ENCODE results near the gene RGL4.

RGL4 gene

DNA sequence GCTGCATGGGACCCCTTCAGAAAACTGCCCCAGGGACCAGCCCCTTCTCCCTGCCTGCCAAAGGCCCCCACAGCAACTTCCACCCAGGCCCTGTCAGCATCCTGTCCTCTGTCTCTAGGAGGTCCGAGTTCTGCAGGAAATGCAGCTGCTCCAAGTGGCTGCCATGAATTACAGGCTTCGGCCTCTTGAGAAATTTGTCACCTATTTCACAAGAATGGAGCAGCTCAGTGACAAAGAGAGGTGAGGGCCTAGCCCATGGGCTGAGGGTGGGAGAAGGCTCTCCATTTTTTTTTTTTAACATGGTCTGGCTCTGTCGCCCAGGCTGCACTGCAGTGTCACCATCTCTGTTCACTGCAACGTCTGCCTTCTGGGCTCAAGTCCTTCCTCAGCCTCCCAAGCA lies 7.3 kb downstream of the RGL4 start:
- Histone ChIP-seq H3K9me3 (no peaks in the 10 kb centered on the region), H3K4me1 (ENCODE audit: control insufficient read depth in 1 of 2, insufficient read depth in 1 of 2, low read depth in 1 of 2, low read length in 1 of 2) (peaks cover 58% of the 10 kb centered on the region in 2 experiments), H3K27me3 (no peaks in the 10 kb centered on the region), H3K27ac (peak overlapping the region; percentile 98), H3K4me3 (ENCODE audit: low read depth in 1 of 2, low read length in 1 of 2) (peak overlapping the region; percentile 70 to 92), H3K36me3 (peaks cover 59% of the 10 kb centered on the region)
- TF ChIP-seq, protein P1, sequence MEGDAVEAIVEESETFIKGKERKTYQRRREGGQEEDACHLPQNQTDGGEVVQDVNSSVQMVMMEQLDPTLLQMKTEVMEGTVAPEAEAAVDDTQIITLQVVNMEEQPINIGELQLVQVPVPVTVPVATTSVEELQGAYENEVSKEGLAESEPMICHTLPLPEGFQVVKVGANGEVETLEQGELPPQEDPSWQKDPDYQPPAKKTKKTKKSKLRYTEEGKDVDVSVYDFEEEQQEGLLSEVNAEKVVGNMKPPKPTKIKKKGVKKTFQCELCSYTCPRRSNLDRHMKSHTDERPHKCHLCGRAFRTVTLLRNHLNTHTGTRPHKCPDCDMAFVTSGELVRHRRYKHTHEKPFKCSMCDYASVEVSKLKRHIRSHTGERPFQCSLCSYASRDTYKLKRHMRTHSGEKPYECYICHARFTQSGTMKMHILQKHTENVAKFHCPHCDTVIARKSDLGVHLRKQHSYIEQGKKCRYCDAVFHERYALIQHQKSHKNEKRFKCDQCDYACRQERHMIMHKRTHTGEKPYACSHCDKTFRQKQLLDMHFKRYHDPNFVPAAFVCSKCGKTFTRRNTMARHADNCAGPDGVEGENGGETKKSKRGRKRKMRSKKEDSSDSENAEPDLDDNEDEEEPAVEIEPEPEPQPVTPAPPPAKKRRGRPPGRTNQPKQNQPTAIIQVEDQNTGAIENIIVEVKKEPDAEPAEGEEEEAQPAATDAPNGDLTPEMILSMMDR (IDR thresholded peaks at IDR 0.05) = no peak

DNA sequence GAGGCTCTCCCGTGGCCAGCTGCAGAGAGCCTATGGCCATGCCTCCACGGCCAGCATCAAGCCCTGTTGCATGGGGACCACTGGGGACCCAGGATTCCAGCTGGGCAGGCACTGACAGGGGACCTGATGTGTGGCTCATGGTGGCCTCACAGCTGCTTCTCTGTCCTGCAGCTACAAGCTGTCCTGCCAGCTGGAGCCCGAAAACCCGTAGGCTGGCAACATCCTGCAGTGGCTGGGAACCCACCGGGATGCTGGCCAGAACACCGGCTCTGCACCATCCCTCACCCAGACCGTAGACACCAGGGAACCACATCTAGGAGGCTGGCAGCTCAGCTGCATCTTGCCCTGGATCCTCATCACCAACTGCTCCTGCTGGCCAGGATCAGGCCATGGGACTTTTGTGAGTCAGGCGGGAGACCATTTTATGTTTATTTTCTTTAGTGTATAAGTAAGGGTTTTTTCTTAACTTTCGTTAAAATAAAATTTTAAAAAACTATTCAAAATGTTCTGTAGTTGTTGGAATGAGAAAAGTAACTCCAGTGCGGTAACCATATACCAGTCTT lies 7.9 kb downstream of the RGL4 start:
- Histone ChIP-seq H3K4me3 (ENCODE audit: low read depth in 1 of 2, low read length in 1 of 2) (peak overlapping the region; percentile 70 to 92), H3K9me3 (no peaks in the 10 kb centered on the region), H3K27me3 (no peaks in the 10 kb centered on the region), H3K27ac (peak overlapping the region; percentile 98), H3K36me3 (peaks cover 59% of the 10 kb centered on the region), H3K4me1 (ENCODE audit: control insufficient read depth in 1 of 2, insufficient read depth in 1 of 2, low read depth in 1 of 2, low read length in 1 of 2) (peaks cover 55 to 57% of the 10 kb centered on the region in 2 experiments)
- TF ChIP-seq, protein P1 (IDR thresholded peaks at IDR 0.05) = no peak

DNA sequence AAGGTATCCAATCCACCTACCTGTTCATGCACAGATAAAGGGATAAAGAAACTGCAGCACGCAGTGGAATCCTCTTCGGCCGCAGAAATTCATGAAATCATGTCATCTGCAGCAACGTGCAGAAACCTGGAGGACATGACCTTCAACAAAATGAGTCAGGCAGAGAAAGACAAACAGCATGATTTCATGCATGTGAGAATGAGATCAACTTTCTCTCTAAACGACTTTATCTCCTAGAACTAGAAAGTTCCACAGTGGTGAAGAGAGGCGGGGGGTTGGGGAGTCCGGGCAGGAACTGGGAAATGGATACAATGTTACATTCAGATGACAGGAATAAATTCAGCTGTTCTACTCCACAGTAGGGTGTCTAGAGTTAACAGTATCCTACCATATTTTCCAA lies 9.9 kb downstream of the RGL4 start:
- Histone ChIP-seq H3K27me3 (no peaks in the 10 kb centered on the region), H3K27ac (peak overlapping the region; percentile 98), H3K4me1 (ENCODE audit: control insufficient read depth in 1 of 2, insufficient read depth in 1 of 2, low read depth in 1 of 2, low read length in 1 of 2) (peaks cover 35 to 37% of the 10 kb centered on the region in 2 experiments), H3K4me3 (ENCODE audit: low read depth in 1 of 2, low read length in 1 of 2) (no peak overlapping the region), H3K9me3 (no peaks in the 10 kb centered on the region), H3K36me3 (peaks cover 64% of the 10 kb centered on the region)
- TF ChIP-seq, protein P1 (IDR thresholded peaks at IDR 0.05) = no peak

DNA sequence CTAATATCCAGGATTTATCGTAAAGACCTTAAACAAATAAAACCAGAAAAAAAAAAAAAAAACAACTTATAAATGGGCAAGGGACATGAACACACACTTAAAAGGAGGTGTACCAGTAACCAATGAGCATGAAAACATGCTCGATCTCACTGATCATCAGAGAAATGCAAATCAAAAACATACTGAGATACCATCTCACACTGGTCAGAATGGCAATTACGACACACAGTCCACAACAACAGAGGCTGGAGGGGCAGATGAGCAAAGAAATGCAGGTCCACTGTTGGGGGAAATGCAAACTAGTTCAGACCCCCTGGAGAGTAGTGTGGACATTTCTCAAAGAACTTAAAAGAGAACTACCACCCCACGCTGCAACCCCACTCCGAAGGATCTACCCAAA lies 13.2 kb downstream of the RGL4 start:
- Histone ChIP-seq H3K4me1 (ENCODE audit: control insufficient read depth in 1 of 2, insufficient read depth in 1 of 2, low read depth in 1 of 2, low read length in 1 of 2) (peaks cover 6 to 7% of the 10 kb centered on the region in 2 experiments), H3K9me3 (no peaks in the 10 kb centered on the region), H3K27me3 (no peaks in the 10 kb centered on the region), H3K27ac (no peak overlapping the region), H3K4me3 (ENCODE audit: low read depth in 1 of 2, low read length in 1 of 2) (no peak overlapping the region), H3K36me3 (peaks cover 84% of the 10 kb centered on the region)
- TF ChIP-seq, protein P1 (IDR thresholded peaks at IDR 0.05) = no peak

DNA sequence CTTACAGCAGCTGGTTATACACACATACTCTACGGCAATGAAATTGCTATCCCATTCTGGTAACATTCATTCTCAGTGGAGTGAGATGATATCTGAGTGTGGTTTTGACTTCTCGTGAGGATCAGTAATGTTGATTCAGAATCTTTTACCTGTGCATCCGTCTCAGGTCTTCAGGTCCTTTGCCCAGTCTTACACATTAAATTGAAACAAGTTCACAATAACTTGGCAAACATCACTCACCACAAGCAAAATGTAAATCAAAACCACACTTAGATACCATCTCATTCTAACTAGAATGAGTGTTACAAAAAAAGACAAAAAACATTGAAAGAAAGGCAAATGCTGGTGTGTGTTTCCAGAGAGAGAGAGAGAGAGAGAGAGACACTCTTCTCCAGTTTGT lies 14.0 kb downstream of the RGL4 start:
- TF ChIP-seq, protein P1 (IDR thresholded peaks at IDR 0.05) = no peak
- Histone ChIP-seq H3K9me3 (no peaks in the 10 kb centered on the region), H3K36me3 (peaks cover 85% of the 10 kb centered on the region), H3K27me3 (no peaks in the 10 kb centered on the region), H3K4me3 (ENCODE audit: low read depth in 1 of 2, low read length in 1 of 2) (no peak overlapping the region), H3K27ac (no peak overlapping the region), H3K4me1 (ENCODE audit: control insufficient read depth in 1 of 2, insufficient read depth in 1 of 2, low read depth in 1 of 2, low read length in 1 of 2) (no peaks in the 10 kb centered on the region)

All from neutrophil (primary cell).